A549 (cell line): ENCODE measurements around the gene RNF225. TPM values are rescaled to one million over a fixed set of nuclear protein-coding genes. Genes with fewer than 3 reads are reported as not detected.

Experiments used
- ATAC-seq, 2 experiments: fragments of 200-7000 bp in 1 of 2; fragments of >200 bp in 1 of 2; cut with Nextera tagmentation in 1 of 2; cut with Tn5 transposase in 1 of 2; 3 replicates each; pipeline versions ENCODE4 v1.8.0 to v1.9.1; 2018 to 2020; ENCODE audit warnings: mild to moderate bottlenecking in 1 of 2, moderate library complexity in 1 of 2
- CTCF ChIA-PET: fragments of 300-600 bp; sonication (Branson Sonifier 250); formaldehyde crosslinking; extraction: SDS; loops from one replicate; lab custom pipeline; 2021; ENCODE audit warnings: antibody characterized with exemption, inconsistent platforms; lab: Yijun Ruan, JAX
- POLR2A ChIA-PET: fragments of 350-600 bp; formaldehyde crosslinking; extraction: SDS; loops from one replicate; lab custom pipeline; 2021; ENCODE audit warnings: antibody characterized with exemption, inconsistent platforms; lab: Yijun Ruan, JAX
- DNase-seq, 2 experiments: peaks; one replicate each; pipeline versions ENCODE4 v3.0.0 to v3.0.0-alpha.2; 2011 to 2016; ENCODE audit warnings: low read depth in 1 of 2, low spot score in 1 of 2
- FAIRE-seq: peaks from 2 replicates; lab custom pipeline; 2011; peaks lifted over from hg19 to GRCh38; lab: Jason Lieb, UNC
- H3K27ac ChIP-seq, 2 experiments: fragments of >200 bp; sonication (Bioruptor Twin); formaldehyde crosslinking; 3 replicates each; pipeline ENCODE4 v1.5.1; 2016 to 2017
- H3K4me1 ChIP-seq: fragments of >200 bp; sonication (Bioruptor Twin); formaldehyde crosslinking; 3 replicates; pipeline ENCODE4 v1.6.1; 2016
- H3K4me2 ChIP-seq: fragments of >200 bp; sonication (Bioruptor Twin); formaldehyde crosslinking; 3 replicates; pipeline ENCODE4 v1.6.1; 2016
- H3K4me3 ChIP-seq: fragments of >200 bp; sonication (Bioruptor Twin); formaldehyde crosslinking; 3 replicates; pipeline ENCODE4 v1.5.1; 2016
- H3K9me3 ChIP-seq: fragments of >200 bp; sonication (Bioruptor Twin); formaldehyde crosslinking; 3 replicates; pipeline ENCODE4 v1.6.1; 2016
- BHLHE40 ChIP-seq: IDR thresholded peaks from 2 replicates; pipeline ENCODE4 v1.6.1; 2012; ENCODE audit warnings: low read depth, low read length, inconsistent platforms
- CBX8 ChIP-seq: fragments of 200-600 bp; sonication (generic); IDR thresholded peaks from 2 replicates; pipeline ENCODE4 v1.6.1; 2016
- CHD4 ChIP-seq: fragments of 200-600 bp; sonication (generic); IDR thresholded peaks from 2 replicates; pipeline ENCODE4 v1.6.1; 2016; ENCODE audit warnings: antibody characterized with exemption, mild to moderate bottlenecking, borderline replicate concordance
- CTCF ChIP-seq: fragments of >200 bp; sonication (Bioruptor Twin); formaldehyde crosslinking; IDR thresholded peaks from 3 replicates; pipeline ENCODE4 v1.5.1; 2016
- EHF ChIP-seq: fragments of 250-450 bp; sonication (Bioruptor Pico); IDR thresholded peaks from 2 replicates; pipeline ENCODE4 v1.5.0; 2020; ENCODE audit warnings: mild to moderate bottlenecking
- ELK1 ChIP-seq: fragments of 150-350 bp; IDR thresholded peaks from 2 replicates; pipeline ENCODE4 v1.6.1; 2014; ENCODE audit warnings: low read depth, mild to moderate bottlenecking, low read length
- ESRRA ChIP-seq: fragments of 150-350 bp; IDR thresholded peaks from 2 replicates; pipeline ENCODE4 v1.6.1; 2014; ENCODE audit warnings: mild to moderate bottlenecking, low read length, borderline replicate concordance
- FOSB ChIP-seq: fragments of 250-450 bp; sonication (Bioruptor Pico); IDR thresholded peaks from 2 replicates; pipeline ENCODE4 v1.5.0; 2020; ENCODE audit warnings: mild to moderate bottlenecking, moderate library complexity
- FOSL2 ChIP-seq, 2 experiments: fragments of 450-650 bp in 1 of 2; fragments of >200 bp in 1 of 2; sonication (Bioruptor Twin) in 1 of 2; formaldehyde crosslinking; IDR thresholded peaks; 2 replicates each; pipeline versions ENCODE4 v1.5.0 to v1.6.1; 2016 to 2020; ENCODE audit warnings: mild to moderate bottlenecking in 1 of 2, moderate library complexity in 1 of 2
- FOXS1 ChIP-seq: fragments of 250-450 bp; sonication (Bioruptor Pico); IDR thresholded peaks from 2 replicates; pipeline ENCODE4 v1.5.0; 2020; ENCODE audit warnings: mild to moderate bottlenecking, moderate library complexity
- HDAC2 ChIP-seq: fragments of 200-600 bp; sonication (generic); IDR thresholded peaks from 2 replicates; pipeline ENCODE4 v1.6.1; 2016
- HES2 ChIP-seq: fragments of >200 bp; sonication (Bioruptor Twin); formaldehyde crosslinking; IDR thresholded peaks from 2 replicates; pipeline ENCODE4 v1.6.1; 2016
- HEYL ChIP-seq: fragments of 250-450 bp; sonication (Bioruptor Pico); IDR thresholded peaks from 2 replicates; pipeline ENCODE4 v1.8.0; 2021; ENCODE audit warnings: mild to moderate bottlenecking, moderate library complexity
- HOXB13 ChIP-seq: fragments of 250-450 bp; sonication (Bioruptor Pico); IDR thresholded peaks from 2 replicates; pipeline ENCODE4 v1.5.0; 2020; ENCODE audit warnings: low read depth, mild to moderate bottlenecking, moderate library complexity
- JUN ChIP-seq, 2 experiments: fragments of >200 bp; sonication (Bioruptor Twin); formaldehyde crosslinking; IDR thresholded peaks; 2 replicates in 1 of 2; 3 replicates in 1 of 2; pipeline ENCODE4 v1.6.1; 2016 to 2017
- MAFK ChIP-seq: fragments of 450-650 bp; IDR thresholded peaks from 2 replicates; pipeline ENCODE4 v1.6.1; 2014; ENCODE audit not compliant: partially characterized antibody
- MAX ChIP-seq: IDR thresholded peaks from 2 replicates; pipeline ENCODE4 v1.6.1; 2012
- MAZ ChIP-seq: fragments of 150-350 bp; IDR thresholded peaks from 2 replicates; pipeline ENCODE4 v1.6.1; 2014; ENCODE audit warnings: antibody characterized with exemption, low read depth, low read length, borderline replicate concordance
- MYC ChIP-seq: IDR thresholded peaks from 2 replicates; pipeline ENCODE4 v1.6.1; 2012; ENCODE audit warnings: mild to moderate bottlenecking, inconsistent platforms, low read length, improper control_type of control experiment, borderline replicate concordance
- NPAS2 ChIP-seq: fragments of 250-450 bp; sonication (Bioruptor Pico); IDR thresholded peaks from 2 replicates; pipeline ENCODE4 v1.8.0; 2022; ENCODE audit warnings: mild to moderate bottlenecking, moderate library complexity, borderline replicate concordance
- NR3C1 ChIP-seq: fragments of >200 bp; sonication (Bioruptor Twin); formaldehyde crosslinking; IDR thresholded peaks from 3 replicates; pipeline ENCODE4 v1.6.1; 2017
- POLR2A ChIP-seq: IDR thresholded peaks from 2 replicates; pipeline ENCODE4 v1.6.1; 2012; ENCODE audit warnings: mild to moderate bottlenecking, low read length
- POLR2AphosphoS2 ChIP-seq: conservative IDR thresholded peaks from 2 replicates; pipeline ENCODE4 v1.6.1; 2012; ENCODE audit warnings: low read length, improper control_type of control experiment, inconsistent platforms
- RARB ChIP-seq: fragments of 250-450 bp; sonication (Bioruptor Pico); IDR thresholded peaks from 2 replicates; pipeline ENCODE4 v1.8.0; 2021; ENCODE audit warnings: mild to moderate bottlenecking, moderate library complexity
- RCOR1 ChIP-seq: fragments of 150-350 bp; IDR thresholded peaks from 2 replicates; pipeline ENCODE4 v1.6.1; 2014; ENCODE audit warnings: antibody characterized with exemption, low read length, low read depth
- RFX5 ChIP-seq: fragments of 450-650 bp; IDR thresholded peaks from 2 replicates; pipeline ENCODE4 v1.7.1; 2014; ENCODE audit warnings: antibody characterized with exemption, mild to moderate bottlenecking, moderate library complexity
- RNF2 ChIP-seq: fragments of 200-600 bp; sonication (generic); IDR thresholded peaks from 2 replicates; pipeline ENCODE4 v1.6.1; 2016; ENCODE audit warnings: low read depth, mild to moderate bottlenecking, antibody characterized with exemption, moderate library complexity, borderline replicate concordance
- SMC3 ChIP-seq: fragments of >200 bp; sonication (Bioruptor Twin); formaldehyde crosslinking; IDR thresholded peaks from 3 replicates; pipeline ENCODE4 v1.6.1; 2018; ENCODE audit warnings: inconsistent platforms
- TFCP2L1 ChIP-seq: fragments of 250-450 bp; sonication (Bioruptor Pico); IDR thresholded peaks from 2 replicates; pipeline ENCODE4 v1.5.0; 2021; ENCODE audit warnings: mild to moderate bottlenecking
- TP53 ChIP-seq: fragments of 250-450 bp; sonication (Bioruptor Pico); IDR thresholded peaks from 2 replicates; pipeline ENCODE4 v1.5.0; 2021; ENCODE audit warnings: mild to moderate bottlenecking, moderate library complexity
- ZNF302 ChIP-seq: fragments of 250-450 bp; sonication (Bioruptor Pico); IDR thresholded peaks from 2 replicates; pipeline ENCODE4 v1.9.0; 2021; ENCODE audit warnings: inconsistent platforms, mild to moderate bottlenecking, moderate library complexity
- WGBS: methylation state at CpG from one replicate; pipeline ENCODE4 v1.1.6; 2017; ENCODE audit errors: missing lambda C conversion rate; 5-methylcytosine and 5-hydroxymethylcytosine counted together
- polyA plus RNA-seq, 4 experiments: library from polyadenylated mRNA; depleted of rRNA in 3 of 4; stranded (reverse); fragments of >200 nt; fragmentation: RNase III in 1 of 4; extraction: RNeasy Plus Mini Kit Qiagen cat#74134 plus additional on column Dnase treatment in 1 of 4; gene quantifications; 2 replicates in 3 of 4; 3 replicates in 1 of 4; pipeline ENCODE4 v1.2.3, GENCODE V29; 2011 to 2017
- TF ChIP-seq, protein P1 (sequence below): fragments of 250-450 bp; sonication (Bioruptor Pico); IDR thresholded peaks from 2 replicates; pipeline ENCODE4 v1.5.0; 2021; ENCODE audit warnings: mild to moderate bottlenecking, moderate library complexity, borderline replicate concordance
- TF ChIP-seq, protein P2 (sequence below): fragments of 450-650 bp; IDR thresholded peaks from 2 replicates; pipeline ENCODE4 v1.6.1; 2014; ENCODE audit warnings: antibody characterized with exemption
- TF ChIP-seq, protein P3 (sequence below): IDR thresholded peaks from 2 replicates; pipeline ENCODE4 v1.6.1; 2012

RNF225 gene
- polyA plus RNA-seq, 2 of the 4 experiments (the other 2 are of a cell fraction) = not detected

DNA sequence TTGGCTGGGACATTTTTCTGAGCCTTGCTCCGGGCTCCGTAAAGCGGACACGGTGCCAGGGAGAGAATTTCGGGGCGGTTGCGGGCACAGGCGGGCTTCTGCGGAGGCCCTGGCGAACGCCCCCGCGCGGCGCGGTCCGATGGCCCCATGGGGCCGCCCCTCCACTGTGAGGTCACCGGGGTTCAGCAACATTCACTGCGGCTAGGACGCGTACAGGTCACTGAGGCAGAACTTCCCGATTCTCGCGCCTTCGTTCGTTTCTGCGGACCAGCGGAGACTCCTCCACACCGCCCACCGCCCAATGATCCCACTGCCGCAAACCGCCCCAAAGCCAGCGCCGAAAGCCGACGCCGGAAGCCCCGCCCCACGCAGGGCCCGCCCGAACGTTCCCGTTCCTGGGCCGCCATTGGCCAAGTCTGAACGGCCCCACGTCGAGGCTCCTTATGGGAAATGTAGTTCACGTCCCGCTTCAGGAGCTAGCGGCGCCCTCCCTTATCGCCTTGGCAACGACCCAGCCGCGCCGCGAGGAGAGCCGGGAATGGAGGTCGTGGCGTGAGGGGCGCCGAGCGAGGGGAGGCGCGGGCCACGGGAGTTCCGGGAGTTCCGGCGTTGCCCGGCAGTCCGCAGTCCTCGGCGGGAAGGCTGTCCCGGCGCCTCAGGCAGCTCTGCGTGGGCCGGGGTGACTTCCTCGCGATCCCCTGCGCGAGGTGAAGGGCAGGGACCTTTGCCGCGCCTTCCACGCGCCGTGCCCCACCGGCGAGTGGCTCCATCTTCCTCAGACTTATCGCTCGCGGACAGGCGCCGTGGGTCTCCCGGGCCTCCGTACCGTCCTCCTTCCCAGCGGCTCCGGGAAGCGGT is 12.9 kb downstream of the RNF225 start, which contains the start of gene ZNF584:
Gene ZNF584 (plus strand): TSS at position 498 of the 858 bp plus-strand sequence. CDS start 499 bp downstream, outside the sequence.
- ChIA-PET CTCF (interaction anchor here (0.6 to 2.5 kb wide), 12 partner anchors 8 to 166 kb away, joined by 3 to 6 read pairs (median 3); partner anchors contain the start of gene RPS5), POLR2A (interaction anchor here (0.6 to 1.4 kb wide), 11 partner anchors 10 to 1813 kb away, joined by 3 to 17 read pairs (median 6); partner anchors contain the start of genes RPS5, TRIM28, ZBTB45 and ZNF274)
- H3K4me2 ChIP-seq = peak within 1 kb of the TSS; percentile 89
- no peak for FAIRE-seq
- WGBS = 1% methylated on average over 43 of the region's 100 CpGs
- ATAC-seq = peak; percentile 87 to 95
- peaks cover 21% of the 10 kb centered on the region for H3K4me1 ChIP-seq
- H3K9me3 ChIP-seq = no peaks in the 10 kb centered on the region; the same call in 2 of the 3 replicates
- peak within 1 kb of the TSS; percentile 96 for H3K4me3 ChIP-seq
- DNase-seq = peak; percentile 95 to 96
- peak within 1 kb of the TSS; percentile 93 to 94 for H3K27ac ChIP-seq
- TF ChIP-seq RCOR1 (no peak), MAFK (no peak), RNF2 (no peak), CBX8 (no peak), POLR2AphosphoS2 (no peak), HES2 (no peak), SMC3 (peak; percentile 18; the same call in 1 of the 3 replicates), RARB (CRISPR knock-in tag) (no peak), FOXS1 (CRISPR knock-in tag) (no peak), CHD4 (no peak), EHF (CRISPR knock-in tag) (no peak), ELK1 (no peak), MAX (peak; percentile 15), FOSL2 (IDR thresholded peaks at IDR 0.05) (no peak), FOSL2 (CRISPR knock-in tag; IDR thresholded peaks at IDR 0.05) (no peak), JUN (IDR thresholded peaks at IDR 0.05) (peak; percentile 82 to 91; a peak in 4 of 5 replicates), FOSB (no peak), HOXB13 (CRISPR knock-in tag) (no peak), CTCF (peak; percentile 28; the same call in 2 of the 3 replicates), TP53 (CRISPR knock-in tag) (no peak), ZNF302 (CRISPR knock-in tag) (no peak), NR3C1 (no peak), POLR2A (peak; percentile 93), BHLHE40 (no peak), HDAC2 (no peak), MAZ (no peak), HEYL (no peak), RFX5 (no peak), MYC (0 out of 2 replicates have a peak, but pooled peaks have one; percentile 18), ESRRA (no peak), TFCP2L1 (CRISPR knock-in tag) (no peak), NPAS2 (CRISPR knock-in tag) (no peak)
- TF ChIP-seq, protein P1, sequence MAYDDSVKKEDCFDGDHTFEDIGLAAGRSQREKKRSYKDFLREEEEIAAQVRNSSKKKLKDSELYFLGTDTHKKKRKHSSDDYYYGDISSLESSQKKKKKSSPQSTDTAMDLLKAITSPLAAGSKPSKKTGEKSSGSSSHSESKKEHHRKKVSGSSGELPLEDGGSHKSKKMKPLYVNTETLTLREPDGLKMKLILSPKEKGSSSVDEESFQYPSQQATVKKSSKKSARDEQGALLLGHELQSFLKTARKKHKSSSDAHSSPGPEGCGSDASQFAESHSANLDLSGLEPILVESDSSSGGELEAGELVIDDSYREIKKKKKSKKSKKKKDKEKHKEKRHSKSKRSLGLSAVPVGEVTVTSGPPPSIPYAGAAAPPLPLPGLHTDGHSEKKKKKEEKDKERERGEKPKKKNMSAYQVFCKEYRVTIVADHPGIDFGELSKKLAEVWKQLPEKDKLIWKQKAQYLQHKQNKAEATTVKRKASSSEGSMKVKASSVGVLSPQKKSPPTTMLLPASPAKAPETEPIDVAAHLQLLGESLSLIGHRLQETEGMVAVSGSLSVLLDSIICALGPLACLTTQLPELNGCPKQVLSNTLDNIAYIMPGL = no peak
- TF ChIP-seq, protein P2, sequence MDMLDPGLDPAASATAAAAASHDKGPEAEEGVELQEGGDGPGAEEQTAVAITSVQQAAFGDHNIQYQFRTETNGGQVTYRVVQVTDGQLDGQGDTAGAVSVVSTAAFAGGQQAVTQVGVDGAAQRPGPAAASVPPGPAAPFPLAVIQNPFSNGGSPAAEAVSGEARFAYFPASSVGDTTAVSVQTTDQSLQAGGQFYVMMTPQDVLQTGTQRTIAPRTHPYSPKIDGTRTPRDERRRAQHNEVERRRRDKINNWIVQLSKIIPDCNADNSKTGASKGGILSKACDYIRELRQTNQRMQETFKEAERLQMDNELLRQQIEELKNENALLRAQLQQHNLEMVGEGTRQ = no peak; the same call in 1 of the 2 replicates
- TF ChIP-seq, protein P3, sequence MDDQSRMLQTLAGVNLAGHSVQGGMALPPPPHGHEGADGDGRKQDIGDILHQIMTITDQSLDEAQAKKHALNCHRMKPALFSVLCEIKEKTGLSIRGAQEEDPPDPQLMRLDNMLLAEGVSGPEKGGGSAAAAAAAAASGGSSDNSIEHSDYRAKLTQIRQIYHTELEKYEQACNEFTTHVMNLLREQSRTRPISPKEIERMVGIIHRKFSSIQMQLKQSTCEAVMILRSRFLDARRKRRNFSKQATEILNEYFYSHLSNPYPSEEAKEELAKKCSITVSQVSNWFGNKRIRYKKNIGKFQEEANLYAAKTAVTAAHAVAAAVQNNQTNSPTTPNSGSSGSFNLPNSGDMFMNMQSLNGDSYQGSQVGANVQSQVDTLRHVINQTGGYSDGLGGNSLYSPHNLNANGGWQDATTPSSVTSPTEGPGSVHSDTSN = peak; percentile 61; the same call in 1 of the 2 replicates
